ENCODE measurements around the gene PEDS1. TPM values are rescaled to one million over a fixed set of nuclear protein-coding genes. Genes with fewer than 3 reads are reported as not detected.
A peak's percentile ranks its signal among the peaks of the same experiment; 100 is the strongest.

Gene PEDS1
- total RNA-seq, 1 donor from 2014 or later, result 44.1 TPM

GRCh38 chr20:50186151-50186885 is 32.8 kb upstream of the PEDS1 start:
- H3K4me1 Mint-ChIP-seq (ENCODE audit: low read depth, unreplicated experiment), result no peaks in the 10 kb centered on the region
- no peak overlapping the region for H3K27ac ChIP-seq (ENCODE audit: low read depth, low read length)
- TF ChIP-seq CTCF (IDR thresholded peaks at IDR 0.05; ENCODE audit: insufficient read depth, low read depth, low read length) (peak; percentile 96), EZH2 (IDR thresholded peaks at IDR 0.05; ENCODE audit: insufficient read depth, low read length) (no peak)
- H3K9ac ChIP-seq (ENCODE audit: low read length), result peak overlapping the region; percentile 44
- H2AFZ ChIP-seq (ENCODE audit: low read depth, low read length), result peak overlapping the region; percentile 70
- H3K4me3 Mint-ChIP-seq (ENCODE audit: unreplicated experiment), result no peak overlapping the region
- DNase-seq (ENCODE audit: low read depth), result peak; percentile 33
- peaks cover 8% of the 10 kb centered on the region for H3K4me1 ChIP-seq (ENCODE audit: insufficient read depth, low read length)
- H3K36me3 Mint-ChIP-seq (ENCODE audit: low read depth, unreplicated experiment), result peaks cover 4% of the 10 kb centered on the region
- H3K4me2 ChIP-seq (ENCODE audit: low read length), result no peak overlapping the region
- no peaks in the 10 kb centered on the region for H3K9me3 ChIP-seq (ENCODE audit: insufficient read depth, low read depth, low read length)
- no peaks in the 10 kb centered on the region for H4K20me1 ChIP-seq (ENCODE audit: insufficient read depth, low read length)
- no peak overlapping the region for H3K4me3 ChIP-seq (ENCODE audit: insufficient read depth, low read depth, low read length)
- H3K27ac Mint-ChIP-seq (ENCODE audit: unreplicated experiment), result no peak overlapping the region
- H3K36me3 ChIP-seq (ENCODE audit: insufficient read depth, low read length), result no peaks in the 10 kb centered on the region
- peaks cover 10% of the 10 kb centered on the region for H3K27me3 Mint-ChIP-seq (ENCODE audit: low read depth, unreplicated experiment)
- H3K79me2 ChIP-seq (ENCODE audit: insufficient read depth, low read length), result no peaks in the 10 kb centered on the region
- H3K9me3 Mint-ChIP-seq (ENCODE audit: unreplicated experiment), result peaks cover 2% of the 10 kb centered on the region
- FAIRE-seq, result no peak
- no peaks in the 10 kb centered on the region for H3K27me3 ChIP-seq (ENCODE audit: insufficient read depth, low read length)

- peaks cover 4% of the 10 kb centered on the region for H3K36me3 Mint-ChIP-seq (ENCODE audit: low read depth, unreplicated experiment)
- no peak for FAIRE-seq
These were observed 31.9 kb upstream of the PEDS1 start for GRCh38 chr20:50185426-50185825.

More at GRCh38 chr20:50185426-50185825, 31.9 kb upstream of the PEDS1 start:
- Mint-ChIP-seq H3K27me3 (ENCODE audit: low read depth, unreplicated experiment) (peaks cover 10% of the 10 kb centered on the region), H3K4me1 (ENCODE audit: low read depth, unreplicated experiment) (no peaks in the 10 kb centered on the region), H3K4me3 (ENCODE audit: unreplicated experiment) (no peak overlapping the region), H3K9me3 (ENCODE audit: unreplicated experiment) (peaks cover 2% of the 10 kb centered on the region), H3K27ac (ENCODE audit: unreplicated experiment) (peak overlapping the region; percentile 84)
- no peaks in the 10 kb centered on the region for H3K27me3 ChIP-seq (ENCODE audit: insufficient read depth, low read length)
- H3K4me3 ChIP-seq (ENCODE audit: insufficient read depth, low read depth, low read length), result no peak overlapping the region
- TF ChIP-seq EZH2 (IDR thresholded peaks at IDR 0.05; ENCODE audit: insufficient read depth, low read length) (no peak), CTCF (IDR thresholded peaks at IDR 0.05; ENCODE audit: insufficient read depth, low read depth, low read length) (no peak)
- DNase-seq (ENCODE audit: low read depth), result no peak
- H2AFZ ChIP-seq (ENCODE audit: low read depth, low read length), result no peak overlapping the region
- H3K9ac ChIP-seq (ENCODE audit: low read length), result no peak overlapping the region
- H3K4me1 ChIP-seq (ENCODE audit: insufficient read depth, low read length), result peaks cover 8% of the 10 kb centered on the region
- no peak overlapping the region for H3K4me2 ChIP-seq (ENCODE audit: low read length)
- no peaks in the 10 kb centered on the region for H3K36me3 ChIP-seq (ENCODE audit: insufficient read depth, low read length)
- H3K27ac ChIP-seq (ENCODE audit: low read depth, low read length), result no peak overlapping the region
- H3K9me3 ChIP-seq (ENCODE audit: insufficient read depth, low read depth, low read length), result no peaks in the 10 kb centered on the region
- no peaks in the 10 kb centered on the region for H4K20me1 ChIP-seq (ENCODE audit: insufficient read depth, low read length)
- H3K79me2 ChIP-seq (ENCODE audit: insufficient read depth, low read length), result no peaks in the 10 kb centered on the region
